HCT116 (cell line): Measurements from ENCODE around the gene CXorf65. TPM values are rescaled to one million over a fixed set of nuclear protein-coding genes. Genes with fewer than 3 reads are reported as not detected.

ENCODE experiments used
- ATAC-seq: fragments of 200-7000 bp; cut with Tn5 transposase; 2 replicates; pipeline ENCODE4 v1.9.1; 2020; ENCODE audit warnings: mild to moderate bottlenecking, moderate library complexity
- BruUV-seq: library from RNA; stranded (reverse); fragments of 400-500 nt; replicated peaks from 2 replicates; lab custom pipeline; 2021; lab: Mats Ljungman, UMichigan
- CTCF ChIA-PET: fragments of 300-600 bp; sonication (Branson Sonifier 250); formaldehyde crosslinking; loops from one replicate; lab custom pipeline; 2021; ENCODE audit warnings: antibody characterized with exemption; lab: Charles Lee
- POLR2A ChIA-PET: fragments of 300-600, 350-600 bp; sonication (Branson Sonifier 250); formaldehyde crosslinking; loops from one replicate; lab custom pipeline; 2021; ENCODE audit warnings: antibody characterized with exemption; lab: Charles Lee
- RAD21 ChIA-PET, 2 experiments: fragments of 300-600 bp; sonication (Branson Sonifier 250); formaldehyde crosslinking; loops; one replicate each; lab custom pipeline; 2023; ENCODE audit warnings: low total read pairs in 2 of 2; ENCODE audit not compliant: uncharacterized antibody in 2 of 2, unreplicated experiment in 2 of 2, low non-redundant PET in 1 of 2; lab: Charles Lee
- DNase-seq: peaks from one replicate; pipeline ENCODE4 v3.0.0-alpha.2; 2010; ENCODE audit warnings: low read depth, low spot score
- H2AFZ ChIP-seq: fragments of 200-600 bp; shearing (Covaris generic), sonication (generic); 2 replicates; pipeline ENCODE4 v1.6.1; 2017; ENCODE audit warnings: low read depth, mixed run types, mixed read lengths, antibody characterized with exemption, low read length; ENCODE audit not compliant: poor library complexity, severe bottlenecking
- H3K27ac ChIP-seq: 2 replicates; pipeline ENCODE4 v1.5.1; 2012; ENCODE audit warnings: low read depth, low read length
- H3K27me3 ChIP-seq: fragments of 200-600 bp; sonication (generic); 2 replicates; pipeline ENCODE4 v1.6.1; 2016; ENCODE audit warnings: mixed run types, low read length, mixed read lengths; ENCODE audit not compliant: insufficient read depth
- H3K36me3 ChIP-seq, 2 experiments: fragments of 200-500 bp in 1 of 2; fragments of 200-600 bp in 1 of 2; sonication (Bioruptor generic) in 1 of 2; sonication (generic) in 1 of 2; 2 replicates each; pipeline versions ENCODE4 v1.5.1 to v1.6.1; 2014 to 2016; ENCODE audit warnings: low read length in 2 of 2, inconsistent platforms in 1 of 2, mixed read lengths in 1 of 2, mixed run types in 1 of 2; ENCODE audit not compliant: insufficient read depth in 2 of 2, control insufficient read depth in 1 of 2
- H3K4me1 ChIP-seq, 2 experiments: fragments of 200-600 bp in 1 of 2; sonication (generic) in 1 of 2; 2 replicates each; pipeline versions ENCODE4 v1.5.1 to v1.6.1; 2012 to 2017; ENCODE audit warnings: low read length in 2 of 2, inconsistent platforms in 1 of 2, mild to moderate bottlenecking in 1 of 2, mixed read lengths in 1 of 2, mixed run types in 1 of 2, moderate library complexity in 1 of 2; ENCODE audit not compliant: insufficient read depth in 2 of 2, control insufficient read depth in 1 of 2
- H3K4me2 ChIP-seq: fragments of 200-600 bp; sonication (generic); 2 replicates; pipeline ENCODE4 v1.6.1; 2017; ENCODE audit warnings: mixed run types, low read length, mixed read lengths
- H3K4me3 ChIP-seq, 2 experiments: fragments of 200-600 bp in 1 of 2; sonication (generic) in 1 of 2; replicated peaks in 1 of 2; 2 replicates each; pipeline ENCODE4 v1.5.1; 2011 to 2016; ENCODE audit warnings: low read length in 2 of 2, control low read depth in 1 of 2, low read depth in 1 of 2, mild to moderate bottlenecking in 1 of 2, mixed read lengths in 1 of 2, mixed run types in 1 of 2
- H3K79me2 ChIP-seq: fragments of 200-600 bp; sonication (generic); 2 replicates; pipeline ENCODE4 v1.6.1; 2017; ENCODE audit warnings: mild to moderate bottlenecking, mixed run types, low read length, moderate library complexity, mixed read lengths; ENCODE audit not compliant: insufficient read depth
- H3K9ac ChIP-seq: fragments of 200-600 bp; sonication (generic); 2 replicates; pipeline ENCODE4 v1.6.1; 2016; ENCODE audit warnings: low read length, mixed read lengths
- H3K9me2 ChIP-seq: fragments of 200-600 bp; sonication (generic), shearing (Covaris generic); 2 replicates; pipeline ENCODE4 v1.6.1; 2017; ENCODE audit warnings: mixed run types, mild to moderate bottlenecking, moderate library complexity; ENCODE audit not compliant: insufficient read depth
- H3K9me3 ChIP-seq, 2 experiments: fragments of 200-500 bp in 1 of 2; fragments of 200-600 bp in 1 of 2; sonication (Bioruptor generic) in 1 of 2; sonication (generic) in 1 of 2; 2 replicates each; pipeline ENCODE4 v1.6.1; 2014 to 2017; ENCODE audit warnings: low read length in 2 of 2, mixed read lengths in 2 of 2, inconsistent platforms in 1 of 2, low read depth in 1 of 2, mild to moderate bottlenecking in 1 of 2, mixed run types in 1 of 2, moderate library complexity in 1 of 2; ENCODE audit not compliant: control insufficient read depth in 1 of 2, insufficient read depth in 1 of 2
- H4K20me1 ChIP-seq: fragments of 200-600 bp; sonication (generic), shearing (Covaris generic); 2 replicates; pipeline ENCODE4 v1.6.1; 2017; ENCODE audit warnings: mixed run types, mild to moderate bottlenecking, moderate library complexity; ENCODE audit not compliant: insufficient read depth
- ATF3 ChIP-seq: IDR thresholded peaks from 2 replicates; pipeline ENCODE4 v1.6.1; 2012
- CEBPB ChIP-seq: IDR thresholded peaks from 2 replicates; pipeline ENCODE4 v1.6.1; 2012; ENCODE audit warnings: low read depth
- EZH2 ChIP-seq: fragments of 200-600 bp; sonication (generic); IDR thresholded peaks from 2 replicates; pipeline ENCODE4 v1.6.1; 2017; ENCODE audit warnings: antibody characterized with exemption, mixed run types
- EZH2phosphoT487 ChIP-seq: fragments of 200-600 bp; IDR thresholded peaks from 2 replicates; pipeline ENCODE4 v1.6.1; 2018; ENCODE audit warnings: antibody characterized with exemption, borderline replicate concordance
- FOSL1 ChIP-seq: IDR thresholded peaks from 2 replicates; pipeline ENCODE4 v1.6.1; 2012; ENCODE audit warnings: low read depth
- JUND ChIP-seq: IDR thresholded peaks from 2 replicates; pipeline ENCODE4 v1.6.1; 2012
- POLR2AphosphoS5 ChIP-seq: IDR thresholded peaks from 2 replicates; pipeline ENCODE4 v1.6.1; 2011; ENCODE audit warnings: mild to moderate bottlenecking, low read depth, low read length, moderate library complexity
- SP1 ChIP-seq: IDR thresholded peaks from 2 replicates; pipeline ENCODE4 v1.6.1; 2012; ENCODE audit warnings: low read depth
- SRF ChIP-seq: IDR thresholded peaks from 2 replicates; pipeline ENCODE4 v1.6.1; 2012; ENCODE audit warnings: low read depth
- ZBTB33 ChIP-seq: IDR thresholded peaks from 2 replicates; pipeline ENCODE4 v1.6.1; 2011; ENCODE audit warnings: mild to moderate bottlenecking, low read length, moderate library complexity; ENCODE audit not compliant: insufficient replicate concordance; ENCODE audit errors: extremely low read depth
- ZFX ChIP-seq: fragments of 450-650 bp; IDR thresholded peaks from 2 replicates; pipeline ENCODE4 v1.6.1; 2017
- intact Hi-C: fragments of 100-400 bp; cut with micrococcal nuclease; formaldehyde crosslinking; loops from 2 replicates; pipeline ENCODE4 v1.10.0; 2022
- total RNA-seq: library from RNA; stranded (reverse); gene quantifications from one replicate; pipeline ENCODE4 v1.2.1, GENCODE V29; 2021; ENCODE audit not compliant: unreplicated experiment
- TF ChIP-seq, protein P1 (sequence below), 3 experiments: fragments of 200-600 bp in 1 of 3; sonication (generic) in 1 of 3; IDR thresholded peaks in 2 of 3; conservative IDR thresholded peaks in 1 of 3; 2 replicates each; pipeline ENCODE4 v1.5.1; 2012 to 2017; ENCODE audit warnings: low read depth in 2 of 3, low read length in 2 of 3, antibody characterized with exemption in 1 of 3, borderline replicate concordance in 1 of 3, control low read depth in 1 of 3, mild to moderate bottlenecking in 1 of 3, mixed read lengths in 1 of 3, mixed run types in 1 of 3, moderate library complexity in 1 of 3; ENCODE audit not compliant: insufficient read depth in 1 of 3

Gene CXorf65
- total RNA-seq, 1 experiment from 2014 or later = not detected

GRCh38 chrX:71131510-71131909 is 25.0 kb upstream of the CXorf65 start:
- ChIA-PET RAD21 (no interaction called here), CTCF (no interaction called here), POLR2A (interaction anchor here (0.6 kb wide), 1 partner anchor 63 kb away, joined by 3 read pairs; no protein-coding TSS in a partner anchor)
- Histone ChIP-seq H3K27ac (no peak overlapping the region), H4K20me1 (no peaks in the 10 kb centered on the region), H3K4me3 (no peak overlapping the region), H3K36me3 (peaks cover 0 to 9% of the 10 kb centered on the region in 2 experiments; a peak in 3 of 4 replicates), H2AFZ (no peak overlapping the region), H3K4me2 (no peak overlapping the region), H3K9me2 (no peaks in the 10 kb centered on the region), H3K4me1 (no peaks in the 10 kb centered on the region), H3K27me3 (no peaks in the 10 kb centered on the region), H3K9ac (no peak overlapping the region), H3K79me2 (no peaks in the 10 kb centered on the region), H3K9me3 (no peaks in the 10 kb centered on the region)
- intact Hi-C loops = no loop called here
- TF ChIP-seq SRF = no peak
- TF ChIP-seq, protein P1, sequence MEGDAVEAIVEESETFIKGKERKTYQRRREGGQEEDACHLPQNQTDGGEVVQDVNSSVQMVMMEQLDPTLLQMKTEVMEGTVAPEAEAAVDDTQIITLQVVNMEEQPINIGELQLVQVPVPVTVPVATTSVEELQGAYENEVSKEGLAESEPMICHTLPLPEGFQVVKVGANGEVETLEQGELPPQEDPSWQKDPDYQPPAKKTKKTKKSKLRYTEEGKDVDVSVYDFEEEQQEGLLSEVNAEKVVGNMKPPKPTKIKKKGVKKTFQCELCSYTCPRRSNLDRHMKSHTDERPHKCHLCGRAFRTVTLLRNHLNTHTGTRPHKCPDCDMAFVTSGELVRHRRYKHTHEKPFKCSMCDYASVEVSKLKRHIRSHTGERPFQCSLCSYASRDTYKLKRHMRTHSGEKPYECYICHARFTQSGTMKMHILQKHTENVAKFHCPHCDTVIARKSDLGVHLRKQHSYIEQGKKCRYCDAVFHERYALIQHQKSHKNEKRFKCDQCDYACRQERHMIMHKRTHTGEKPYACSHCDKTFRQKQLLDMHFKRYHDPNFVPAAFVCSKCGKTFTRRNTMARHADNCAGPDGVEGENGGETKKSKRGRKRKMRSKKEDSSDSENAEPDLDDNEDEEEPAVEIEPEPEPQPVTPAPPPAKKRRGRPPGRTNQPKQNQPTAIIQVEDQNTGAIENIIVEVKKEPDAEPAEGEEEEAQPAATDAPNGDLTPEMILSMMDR (IDR thresholded peaks at IDR 0.05 in 2 of 3, conservative IDR thresholded peaks at IDR 0.05 in 1 of 3; ENCODE audit: borderline replicate concordance in 1 of 3, insufficient read depth in 1 of 3, low read depth in 2 of 3, low read length in 2 of 3) = no peak
- no peak for TF ChIP-seq ZFX
- no peak for TF ChIP-seq EZH2phosphoT487
- TF ChIP-seq ATF3 = no peak
- TF ChIP-seq CEBPB = no peak
- TF ChIP-seq ZBTB33 = no peak
- TF ChIP-seq JUND = no peak
- TF ChIP-seq EZH2 = no peak
- no peak for TF ChIP-seq FOSL1
- no peak for TF ChIP-seq SP1
- TF ChIP-seq POLR2AphosphoS5 = no peak
- DNase-seq (no peak), ATAC-seq (no peak)
- no TSS peak for BruUV-seq
